ENCODE data around the gene RUSF1. TPM values are rescaled to one million over a fixed set of nuclear protein-coding genes. Genes with fewer than 3 reads are reported as not detected.
A peak's percentile ranks its signal among the peaks of the same experiment; 100 is the strongest.
"Not testable (repeated sequence)": the region's sequence is repeated elsewhere in the genome, so short reads cannot be mapped to it uniquely, and the experiment has no call there.

The RUSF1 gene
- 100 to 1,000 TPM in 1 of 4 donors, 10 to 100 TPM in 3; 27.3 to 108 (median 51.7) TPM for polyA plus RNA-seq
- long read RNA-seq, donor 1, result 0 reads
- long read RNA-seq, donor 2, partial matches to known transcripts, result 0 of 2 reads
- long read RNA-seq, donor 2, other reads (novel, unspliced or antisense), result 0 of 2 reads
- long read RNA-seq, donor 3, partial matches to known transcripts, result 0 of 7 reads
- long read RNA-seq, donor 3, other reads (novel, unspliced or antisense), result 0 of 7 reads
- long read RNA-seq, donor 4, result 0 reads
- long read RNA-seq, donor 5, partial matches to known transcripts, result 0 of 4 reads
- long read RNA-seq, donor 5, other reads (novel, unspliced or antisense), result 0 of 4 reads
- long read RNA-seq, donor 6, partial matches to known transcripts, result 0 of 8 reads
- long read RNA-seq, donor 6, other reads (novel, unspliced or antisense), result 0 of 8 reads
- long read RNA-seq, donor 7, partial matches to known transcripts, result 0 of 5 reads
- long read RNA-seq, donor 7, other reads (novel, unspliced or antisense), result 0 of 5 reads
- long read RNA-seq, donor 8, partial matches to known transcripts, result 0 of 1 reads
- long read RNA-seq, donor 8, other reads (novel, unspliced or antisense), result 0 of 1 reads
- long read RNA-seq, donor 9, partial matches to known transcripts, result 0 of 1 reads
- long read RNA-seq, donor 9, other reads (novel, unspliced or antisense), result 0 of 1 reads
- long read RNA-seq, donor 10, transcript C16orf58-210 (4 exons, 2,422 nt), result major isoform, 5 of 19 reads
- long read RNA-seq, donor 10, transcript C16orf58-201 (13 exons, 2,793 nt), result major isoform, 5 of 19 reads
- long read RNA-seq, donor 10, partial matches to known transcripts, result 7 of 19 reads
- long read RNA-seq, donor 10, other reads (novel, unspliced or antisense), result 0 of 19 reads

GRCh38 chr16:31507929-31508705, at the start of gene RUSF1:
Gene RUSF1, minus strand, starts transcription at chr16:31508391. Its CDS starts 18 bp downstream, at chr16:31508373.
- no peaks in the 10 kb centered on the region for H3K27me3 ChIP-seq (ENCODE audit: control insufficient read depth in 3 of 3, insufficient read depth in 3 of 3, low read length in 3 of 3)
- H3K27ac ChIP-seq (ENCODE audit: low read depth in 1 of 3, low read length in 2 of 3), result peak within 1 kb of the TSS; percentile 78 to 94 (median 91)
- H3K9me3 ChIP-seq (ENCODE audit: control insufficient read depth in 2 of 2, insufficient read depth in 1 of 2, low read depth in 1 of 2, low read length in 1 of 2), result no peaks in the 10 kb centered on the region
- DNase-seq (peak; percentile 88 to 96), FAIRE-seq (no peak)
- peak within 1 kb of the TSS; percentile 85 to 97 (median 93) for H3K4me3 ChIP-seq (ENCODE audit: low read depth in 1 of 3, low read length in 3 of 3)
- H3K36me3 ChIP-seq (ENCODE audit: control insufficient read depth in 3 of 3, insufficient read depth in 2 of 3, low read depth in 1 of 3, low read length in 3 of 3), result peaks cover 0 to 2% (median 0%) of the 10 kb centered on the region in 3 donors
- peaks cover 8 to 14% (median 9%) of the 10 kb centered on the region in 3 donors for H3K4me1 ChIP-seq (ENCODE audit: control insufficient read depth in 3 of 3, insufficient read depth in 2 of 3, low read depth in 1 of 3, low read length in 2 of 3)
- WGBS, 3 donors, result 0 to 1% (median 0%) methylated on average over 64 to 65 of the region's 65 CpGs

GRCh38 chr16:31542763-31543162, 34.6 kb upstream of the RUSF1 start:
- FAIRE-seq (no peak), DNase-seq (no peak)
- Histone ChIP-seq H3K36me3 (ENCODE audit: control insufficient read depth in 3 of 3, insufficient read depth in 2 of 3, low read depth in 1 of 3, low read length in 3 of 3) (no peaks in the 10 kb centered on the region), H3K4me3 (ENCODE audit: low read depth in 1 of 3, low read length in 3 of 3) (no peak overlapping the region), H3K4me1 (ENCODE audit: control insufficient read depth in 3 of 3, insufficient read depth in 2 of 3, low read depth in 1 of 3, low read length in 2 of 3) (no peaks in the 10 kb centered on the region), H3K9me3 (ENCODE audit: control insufficient read depth in 2 of 2, insufficient read depth in 1 of 2, low read depth in 1 of 2, low read length in 1 of 2) (peaks cover 0 to 11% of the 10 kb centered on the region in 2 donors), H3K27ac (ENCODE audit: low read depth in 1 of 3, low read length in 2 of 3) (no peak overlapping the region), H3K27me3 (ENCODE audit: control insufficient read depth in 3 of 3, insufficient read depth in 3 of 3, low read length in 3 of 3) (peaks cover 0 to 4% (median under 1%) of the 10 kb centered on the region in 3 donors)
- 90 to 93% (median 92%) methylated on average over 4 of the region's 4 CpGs for WGBS, 3 donors

- H3K27me3 ChIP-seq (ENCODE audit: control insufficient read depth in 3 of 3, insufficient read depth in 3 of 3, low read length in 3 of 3); H3K36me3 ChIP-seq (ENCODE audit: control insufficient read depth in 3 of 3, insufficient read depth in 2 of 3, low read depth in 1 of 3, low read length in 3 of 3); DNase-seq; FAIRE-seq; H3K4me1 ChIP-seq (ENCODE audit: control insufficient read depth in 3 of 3, insufficient read depth in 2 of 3, low read depth in 1 of 3, low read length in 2 of 3); H3K27ac ChIP-seq (ENCODE audit: low read depth in 1 of 3, low read length in 2 of 3); H3K4me3 ChIP-seq (ENCODE audit: low read depth in 1 of 3, low read length in 3 of 3): not testable (repeated sequence)
- peaks cover 0 to 11% of the 10 kb centered on the region in 2 donors for H3K9me3 ChIP-seq (ENCODE audit: control insufficient read depth in 2 of 2, insufficient read depth in 1 of 2, low read depth in 1 of 2, low read length in 1 of 2)
- 71 to 86% (median 77%) methylated on average over 4 of the region's 4 CpGs for WGBS, 3 donors
These were observed 31.6 kb upstream of the RUSF1 start for GRCh38 chr16:31539762-31540161.

GRCh38 chr16:31538243-31538598, 30.0 kb upstream of the RUSF1 start:
- 65 to 73% (median 67%) methylated on average over 7 of the region's 7 CpGs for WGBS, 3 donors
- not testable (repeated sequence) for FAIRE-seq; H3K4me3 ChIP-seq (ENCODE audit: low read depth in 1 of 3, low read length in 3 of 3); DNase-seq; H3K36me3 ChIP-seq (ENCODE audit: control insufficient read depth in 3 of 3, insufficient read depth in 2 of 3, low read depth in 1 of 3, low read length in 3 of 3); H3K27me3 ChIP-seq (ENCODE audit: control insufficient read depth in 3 of 3, insufficient read depth in 3 of 3, low read length in 3 of 3); H3K27ac ChIP-seq (ENCODE audit: low read depth in 1 of 3, low read length in 2 of 3); H3K4me1 ChIP-seq (ENCODE audit: control insufficient read depth in 3 of 3, insufficient read depth in 2 of 3, low read depth in 1 of 3, low read length in 2 of 3)
- peaks cover 0 to 11% of the 10 kb centered on the region in 2 donors for H3K9me3 ChIP-seq (ENCODE audit: control insufficient read depth in 2 of 2, insufficient read depth in 1 of 2, low read depth in 1 of 2, low read length in 1 of 2)

GRCh38 chr16:31537362-31538242, 29.4 kb upstream of the RUSF1 start:
- DNase-seq (peak in 1 of 2 donors; percentile 32), FAIRE-seq (no peak)
- Histone ChIP-seq H3K4me1 (ENCODE audit: control insufficient read depth in 3 of 3, insufficient read depth in 2 of 3, low read depth in 1 of 3, low read length in 2 of 3) (no peaks in the 10 kb centered on the region), H3K27me3 (ENCODE audit: control insufficient read depth in 3 of 3, insufficient read depth in 3 of 3, low read length in 3 of 3) (peaks cover 0 to 9% (median 9%) of the 10 kb centered on the region in 3 donors), H3K27ac (ENCODE audit: low read depth in 1 of 3, low read length in 2 of 3) (no peak overlapping the region), H3K9me3 (ENCODE audit: control insufficient read depth in 2 of 2, insufficient read depth in 1 of 2, low read depth in 1 of 2, low read length in 1 of 2) (peaks cover 0 to 8% of the 10 kb centered on the region in 2 donors), H3K36me3 (ENCODE audit: control insufficient read depth in 3 of 3, insufficient read depth in 2 of 3, low read depth in 1 of 3, low read length in 3 of 3) (no peaks in the 10 kb centered on the region), H3K4me3 (ENCODE audit: low read depth in 1 of 3, low read length in 3 of 3) (peak overlapping the region in 2 of 3 donors; percentile 13 to 26)
- 6 to 10% (median 6%) methylated on average over 48 to 57 of the region's 57 CpGs for WGBS, 3 donors

GRCh38 chr16:31536804-31537361, 28.7 kb upstream of the RUSF1 start:
- H3K4me3 ChIP-seq (ENCODE audit: low read depth in 1 of 3, low read length in 3 of 3), result no peak overlapping the region
- peaks cover 0 to 11% (median 9%) of the 10 kb centered on the region in 3 donors for H3K27me3 ChIP-seq (ENCODE audit: control insufficient read depth in 3 of 3, insufficient read depth in 3 of 3, low read length in 3 of 3)
- DNase-seq (no peak), FAIRE-seq (no peak)
- H3K4me1 ChIP-seq (ENCODE audit: control insufficient read depth in 3 of 3, insufficient read depth in 2 of 3, low read depth in 1 of 3, low read length in 2 of 3), result no peaks in the 10 kb centered on the region
- H3K27ac ChIP-seq (ENCODE audit: low read depth in 1 of 3, low read length in 2 of 3), result no peak overlapping the region
- no peaks in the 10 kb centered on the region for H3K36me3 ChIP-seq (ENCODE audit: control insufficient read depth in 3 of 3, insufficient read depth in 2 of 3, low read depth in 1 of 3, low read length in 3 of 3)
- 71 to 77% (median 75%) methylated on average over 19 to 21 of the region's 21 CpGs for WGBS, 3 donors
- peaks cover 0 to 8% of the 10 kb centered on the region in 2 donors for H3K9me3 ChIP-seq (ENCODE audit: control insufficient read depth in 2 of 2, insufficient read depth in 1 of 2, low read depth in 1 of 2, low read length in 1 of 2)

- peaks cover 0 to 8% of the 10 kb centered on the region in 2 donors for H3K9me3 ChIP-seq (ENCODE audit: control insufficient read depth in 2 of 2, insufficient read depth in 1 of 2, low read depth in 1 of 2, low read length in 1 of 2)
- peak in 1 of 2 donors; percentile 30 for DNase-seq
- H3K36me3 ChIP-seq (ENCODE audit: control insufficient read depth in 3 of 3, insufficient read depth in 2 of 3, low read depth in 1 of 3, low read length in 3 of 3), result no peaks in the 10 kb centered on the region
- H3K4me1 ChIP-seq (ENCODE audit: control insufficient read depth in 3 of 3, insufficient read depth in 2 of 3, low read depth in 1 of 3, low read length in 2 of 3), result no peaks in the 10 kb centered on the region
- FAIRE-seq, result no peak
- H3K4me3 ChIP-seq (ENCODE audit: low read depth in 1 of 3, low read length in 3 of 3), result no peak overlapping the region
- peaks cover 0 to 14% (median 9%) of the 10 kb centered on the region in 3 donors for H3K27me3 ChIP-seq (ENCODE audit: control insufficient read depth in 3 of 3, insufficient read depth in 3 of 3, low read length in 3 of 3)
- WGBS, 3 donors, result 9 to 24% (median 11%) methylated on average over 9 of the region's 9 CpGs
- no peak overlapping the region for H3K27ac ChIP-seq (ENCODE audit: low read depth in 1 of 3, low read length in 2 of 3)
These were observed 27.5 kb upstream of the RUSF1 start for GRCh38 chr16:31535737-31536136.

Data from small intestine (tissue), 16 donors.